GM21717 (cell line): ENCODE data around the gene RPA4.
"Not testable (repeated sequence)": the region's sequence is repeated elsewhere in the genome, so short reads cannot be mapped to it uniquely, and the experiment has no call there.

ENCODE experiments used
- ATAC-seq: cut with Tn5 transposase; IDR thresholded peaks from one replicate; pipeline ENCODE4 v1.9.1; 2021; ENCODE audit warnings: mild to moderate bottlenecking, moderate library complexity; ENCODE audit not compliant: unreplicated experiment

Gene RPA4, protein sequence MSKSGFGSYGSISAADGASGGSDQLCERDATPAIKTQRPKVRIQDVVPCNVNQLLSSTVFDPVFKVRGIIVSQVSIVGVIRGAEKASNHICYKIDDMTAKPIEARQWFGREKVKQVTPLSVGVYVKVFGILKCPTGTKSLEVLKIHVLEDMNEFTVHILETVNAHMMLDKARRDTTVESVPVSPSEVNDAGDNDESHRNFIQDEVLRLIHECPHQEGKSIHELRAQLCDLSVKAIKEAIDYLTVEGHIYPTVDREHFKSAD

GRCh38 chrX:96883608-96884007, at the start of gene RPA4:
Gene RPA4 (plus strand): TSS chrX:96883908. CDS start chrX:96884311, 403 bp downstream.
- no peak for ATAC-seq

DNA sequence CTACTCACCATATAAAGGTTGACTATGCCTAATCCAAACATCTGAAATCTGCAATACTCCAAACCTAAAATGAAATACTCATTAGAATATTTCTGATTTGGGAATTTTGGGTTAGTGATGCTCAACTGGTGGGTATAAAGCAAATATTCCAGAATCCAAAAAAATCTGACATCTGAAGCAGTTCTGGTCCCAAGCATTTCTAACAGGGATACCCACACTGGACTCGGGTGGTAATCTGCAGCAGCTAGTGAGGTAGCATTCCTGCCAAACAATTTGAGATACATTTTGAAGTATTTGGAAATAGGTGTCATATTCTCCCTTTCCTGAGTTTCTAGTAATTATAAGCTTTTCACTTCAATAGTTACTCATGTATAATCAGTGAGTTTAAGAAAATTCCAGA, 49.6 kb upstream of the RPA4 start:
- ATAC-seq = no peak

DNA sequence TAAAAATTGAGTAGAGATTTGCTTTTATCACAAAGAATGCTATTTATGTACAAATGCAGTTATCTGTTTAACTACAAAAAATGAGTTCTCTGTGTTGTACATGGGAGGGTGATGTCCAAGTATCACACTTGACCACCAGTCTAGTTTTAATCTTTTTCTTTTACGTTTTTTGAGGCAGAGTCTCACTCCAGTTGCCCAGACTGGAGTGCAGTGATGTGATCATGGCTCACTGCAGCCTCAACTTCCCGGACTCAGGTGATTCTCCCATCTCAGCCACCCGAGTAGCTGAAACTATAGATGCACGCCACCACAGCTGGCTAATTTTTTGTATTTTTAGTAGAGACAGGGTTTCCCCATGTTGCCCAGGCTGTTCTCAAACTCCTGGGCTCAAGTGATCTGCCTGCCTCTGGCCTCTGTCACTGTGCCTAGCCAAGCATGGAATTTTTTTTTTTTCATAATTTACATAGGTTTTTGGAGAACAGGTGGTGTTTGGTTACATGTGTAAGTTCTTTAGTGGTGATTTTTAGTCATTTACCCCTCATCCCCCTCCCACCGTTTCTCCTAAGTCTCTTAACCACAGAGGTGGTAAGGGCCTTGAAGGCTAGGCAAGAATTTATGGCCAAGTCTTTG, 47.9 kb upstream of the RPA4 start:
- ATAC-seq = peak; percentile 81

DNA sequence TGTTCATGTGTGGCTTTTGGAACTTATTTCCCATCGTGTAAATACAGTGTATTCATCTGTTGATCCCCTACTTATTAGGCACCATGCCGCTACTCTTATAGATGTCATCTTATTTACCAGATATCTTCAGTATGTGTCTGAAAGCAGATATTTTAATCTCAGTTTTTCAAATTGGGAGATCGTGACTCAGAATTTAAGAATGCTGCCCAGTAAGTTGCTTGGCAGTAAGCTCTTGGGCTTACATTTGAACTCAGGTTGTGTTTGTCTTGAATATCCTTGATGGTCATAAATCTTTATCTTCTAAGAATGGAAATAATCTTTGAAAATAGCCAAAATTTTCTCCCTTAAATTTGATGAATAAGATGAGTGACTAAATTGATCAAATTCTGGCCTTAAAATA, 45.9 kb upstream of the RPA4 start:
- no peak for ATAC-seq

GRCh38 chrX:96838537-96838936, 45.2 kb upstream of the RPA4 start:
- no peak for ATAC-seq

DNA sequence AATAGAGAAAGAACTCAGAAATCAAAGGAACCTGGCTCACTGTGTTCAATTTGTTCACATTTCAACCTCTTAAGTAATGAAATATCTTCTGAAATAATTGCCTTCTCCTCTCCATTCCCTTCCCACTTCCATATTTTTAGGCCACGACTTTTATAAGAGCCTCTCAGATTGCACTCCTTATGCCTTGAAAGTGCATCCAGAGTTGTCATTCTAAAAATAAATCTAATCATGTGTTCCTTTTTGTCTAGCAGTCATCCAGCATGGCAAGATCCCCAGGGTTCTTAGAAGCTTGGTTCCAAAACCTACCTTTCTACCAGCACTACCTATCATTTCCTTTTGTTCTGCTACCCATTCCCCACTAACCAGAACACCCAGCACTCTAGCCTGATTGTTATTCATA, 42.4 kb upstream of the RPA4 start:
- no peak for ATAC-seq

DNA sequence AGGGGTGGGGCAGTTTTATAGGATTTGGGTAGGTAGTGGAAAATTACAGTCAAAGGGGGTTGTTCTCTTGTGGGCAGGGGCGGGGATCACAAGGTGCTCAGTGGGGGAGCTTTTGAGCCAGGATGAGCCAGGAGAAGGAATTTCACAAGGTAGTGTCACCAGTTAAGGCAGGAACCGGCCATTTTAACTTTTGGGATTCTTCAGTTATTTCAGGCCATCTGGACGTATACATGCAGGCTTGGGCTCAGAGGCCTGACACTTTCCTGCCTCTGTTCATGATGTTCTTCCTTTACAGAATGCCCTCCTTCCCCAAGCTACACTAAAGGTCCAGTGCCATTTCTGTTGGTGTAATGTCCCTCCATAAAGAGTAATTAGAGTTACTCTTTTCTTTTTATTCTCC, 41.8 kb upstream of the RPA4 start:
- ATAC-seq = not testable (repeated sequence)

DNA sequence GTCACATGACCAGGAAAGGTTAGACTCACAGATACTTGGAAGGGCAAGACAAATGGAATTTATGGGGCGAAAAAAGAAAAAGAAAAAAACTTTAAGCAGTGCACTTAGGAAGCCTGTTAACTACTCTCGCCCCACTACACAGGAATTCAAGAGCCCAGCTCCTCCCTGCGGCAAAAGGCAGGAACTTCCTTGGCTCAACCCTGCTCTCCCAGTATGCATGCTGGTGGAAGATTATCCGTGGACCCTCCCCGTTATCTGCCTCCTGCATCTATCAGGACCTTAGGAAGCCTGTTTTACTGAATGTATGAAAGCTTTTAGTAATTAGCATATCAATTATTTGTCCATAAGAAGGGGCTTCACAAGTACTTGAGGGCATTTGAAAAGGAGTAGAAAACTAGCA, 40.1 kb upstream of the RPA4 start:
- no peak for ATAC-seq

DNA sequence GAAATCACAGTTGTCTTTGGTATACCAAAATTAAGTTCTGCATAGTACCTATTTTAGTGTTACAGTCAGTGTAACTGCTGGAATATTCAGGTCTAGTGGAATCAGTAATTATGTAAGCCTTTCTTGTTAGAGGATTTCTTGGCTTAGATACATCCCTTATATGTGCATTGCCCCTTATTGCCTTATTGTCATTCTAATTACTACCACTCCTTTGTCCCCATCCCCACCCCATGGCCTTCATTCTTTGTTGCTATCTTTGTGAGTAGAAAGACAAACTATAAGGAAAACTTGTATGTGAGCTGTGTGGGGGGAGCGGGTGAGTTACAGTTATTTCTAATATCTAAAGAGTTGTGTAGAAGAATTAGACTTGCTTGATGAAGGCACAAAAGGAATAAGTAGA, 36.9 kb upstream of the RPA4 start:
- ATAC-seq = no peak

- not testable (repeated sequence) for ATAC-seq
Observed at GRCh38 chrX:96859422-96859821, 24.3 kb upstream of the RPA4 start.

GRCh38 chrX:96861218-96861617, 22.5 kb upstream of the RPA4 start:
- ATAC-seq = peak; percentile 71

- ATAC-seq = peak; percentile 39
Observed at GRCh38 chrX:96861661-96862060, 22.0 kb upstream of the RPA4 start.

GRCh38 chrX:96884027-96884426, 319 bp downstream of the RPA4 start:
- no peak for ATAC-seq

GRCh38 chrX:96889726-96890125, 6.0 kb downstream of the RPA4 start:
- no peak for ATAC-seq

GRCh38 chrX:96906741-96907140, 23.0 kb downstream of the RPA4 start:
- no peak for ATAC-seq

DNA sequence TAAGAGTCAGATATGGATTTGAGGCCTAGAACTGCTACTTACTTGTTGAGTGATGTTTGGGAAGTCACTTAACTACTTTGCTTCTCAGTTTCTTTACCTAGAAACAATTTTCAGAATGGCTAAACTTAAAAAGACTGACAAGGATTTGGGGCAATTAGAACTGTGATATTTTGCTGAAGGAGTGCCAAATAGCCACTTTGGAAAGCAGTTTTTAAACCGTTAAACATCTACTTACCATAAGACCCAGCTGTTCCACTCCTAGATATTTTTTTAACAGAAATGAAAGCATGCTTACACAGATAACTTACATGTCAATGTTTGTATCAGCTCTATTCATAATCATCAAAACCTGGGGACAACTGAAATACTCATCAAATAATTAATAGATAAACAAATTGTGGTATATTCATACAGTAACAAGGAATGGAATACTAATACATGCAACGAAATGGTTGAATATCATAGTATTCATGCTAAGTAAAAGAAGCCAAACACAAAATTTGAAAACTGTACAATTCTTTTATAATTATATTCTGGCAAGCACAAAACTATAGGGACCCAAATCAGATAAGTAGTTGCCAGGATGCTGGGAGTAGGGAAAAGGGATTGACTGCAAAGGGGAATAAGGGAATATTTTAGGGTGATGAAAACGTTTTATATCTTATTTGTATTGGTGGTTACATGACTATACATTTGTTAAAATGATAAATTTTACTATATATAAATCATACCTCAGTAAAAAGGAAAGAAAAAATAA, 24.0 kb downstream of the RPA4 start:
- ATAC-seq = no peak

- no peak for ATAC-seq
Observed at GRCh38 chrX:96909291-96909690, 25.6 kb downstream of the RPA4 start.

DNA sequence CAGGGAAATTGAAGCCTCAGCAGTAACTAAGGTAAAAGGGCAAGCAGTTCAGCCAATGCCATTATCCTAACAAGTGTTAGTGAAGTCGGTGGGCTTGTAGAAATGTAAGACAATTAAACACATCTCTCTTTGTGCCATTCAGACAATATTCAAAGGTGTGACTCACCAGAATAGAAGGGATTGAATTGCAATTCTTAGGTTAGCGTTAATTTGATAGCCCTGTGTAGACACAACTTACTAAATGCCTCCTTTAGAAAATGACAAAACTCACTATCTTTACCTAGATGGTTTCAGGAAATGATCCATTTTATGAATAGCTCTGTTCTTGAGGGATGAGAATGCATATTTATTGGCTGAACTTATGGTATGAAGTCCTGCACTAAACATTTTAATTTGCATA, 35.2 kb downstream of the RPA4 start:
- ATAC-seq = no peak

DNA sequence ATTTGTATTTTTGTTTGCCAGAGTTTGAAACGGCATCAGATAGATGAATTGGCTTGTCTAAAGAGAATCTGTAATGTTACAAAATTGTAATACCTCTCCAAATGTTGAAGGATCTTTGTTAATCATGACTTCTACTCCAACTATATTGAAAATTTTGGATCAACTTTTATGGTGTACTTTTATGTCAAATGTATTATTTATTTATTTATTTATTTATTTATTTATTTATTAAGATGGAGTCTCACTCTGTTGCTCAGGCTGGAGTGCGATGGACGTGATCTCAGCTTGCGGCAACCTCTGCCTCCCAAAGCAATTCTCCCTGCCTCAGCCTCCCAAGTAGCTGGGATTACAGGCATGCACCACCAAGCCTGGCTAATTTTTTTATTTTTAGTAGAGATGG, 36.0 kb downstream of the RPA4 start:
- ATAC-seq = no peak

DNA sequence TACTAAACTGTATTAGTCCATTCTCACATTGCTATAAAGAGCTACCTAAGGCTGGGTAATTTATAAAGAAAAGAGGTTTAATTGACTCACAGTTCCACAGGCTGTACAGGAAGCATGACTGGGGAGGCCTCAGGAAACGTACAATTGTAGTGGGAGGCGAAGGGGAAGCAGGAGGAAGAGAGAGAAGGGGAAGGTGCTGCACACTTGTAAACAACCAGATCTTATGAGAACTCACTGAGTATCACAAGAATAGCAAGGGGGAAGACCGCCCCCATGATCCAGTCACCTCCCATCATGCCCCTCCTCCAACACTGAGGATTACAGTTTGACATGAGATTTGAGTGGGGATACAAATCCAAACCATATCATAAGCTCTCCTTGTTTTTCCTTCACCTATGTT, 40.9 kb downstream of the RPA4 start:
- no peak for ATAC-seq

- no peak for ATAC-seq
Observed at GRCh38 chrX:96929036-96929435, 45.3 kb downstream of the RPA4 start.
